Measurements from ENCODE around the gene FPR3.
"Not testable (repeated sequence)": the region's sequence is repeated elsewhere in the genome, so short reads cannot be mapped to it uniquely, and the experiment has no call there.

The FPR3 gene

DNA sequence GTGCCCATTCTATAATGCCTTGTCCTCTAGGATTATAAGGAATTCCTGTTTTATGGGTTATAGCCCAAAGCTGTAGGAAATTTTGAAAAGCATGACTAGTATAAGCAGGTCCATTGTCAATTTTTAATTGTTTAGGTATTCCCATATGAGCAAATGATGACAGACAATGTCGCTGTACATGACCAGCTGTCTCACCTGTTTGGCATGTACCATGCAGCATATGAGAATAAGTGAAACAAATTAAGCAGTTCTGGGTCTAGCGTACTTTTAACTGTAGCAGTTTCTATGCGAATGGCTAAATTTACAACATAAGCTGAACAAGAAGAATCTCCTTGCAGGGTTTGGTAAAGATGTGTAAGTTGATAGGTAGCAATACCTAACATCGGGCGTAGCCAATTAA is 11.6 kb downstream of the FPR3 start:
- DNase-seq (ENCODE audit: low read depth in 1 of 2, low spot score in 1 of 2), result not testable (repeated sequence)

DNA sequence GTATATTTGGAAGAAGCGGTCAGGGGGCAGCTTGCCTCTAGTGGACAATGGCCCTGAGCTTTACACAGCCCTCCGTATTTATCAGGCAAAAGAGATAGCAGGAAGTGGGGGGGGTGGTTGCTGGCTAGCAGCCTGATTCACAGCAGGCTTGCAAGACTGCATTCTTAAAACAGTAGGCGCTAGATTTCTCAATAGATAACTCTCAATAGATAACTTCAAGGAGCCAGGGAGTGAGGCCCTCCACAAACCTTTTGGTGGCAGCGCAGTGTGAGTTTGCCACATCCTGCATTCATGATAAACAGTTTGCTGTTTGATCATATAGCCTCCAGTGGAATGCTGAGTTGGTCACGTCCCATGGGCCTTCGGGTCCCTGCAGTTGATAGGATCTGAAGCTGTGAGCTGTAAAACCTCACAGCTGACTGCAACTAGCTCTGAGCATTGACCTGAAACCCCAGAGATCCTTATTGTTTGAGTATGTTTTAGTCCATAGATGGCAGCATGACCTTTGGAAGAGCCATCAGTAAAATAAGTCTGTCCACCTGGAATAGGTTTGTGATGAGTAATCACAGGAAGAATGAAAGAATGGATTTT is 12.2 kb downstream of the FPR3 start:
- DNase-seq (ENCODE audit: low read depth in 1 of 2, low spot score in 1 of 2), result no peak

DNA sequence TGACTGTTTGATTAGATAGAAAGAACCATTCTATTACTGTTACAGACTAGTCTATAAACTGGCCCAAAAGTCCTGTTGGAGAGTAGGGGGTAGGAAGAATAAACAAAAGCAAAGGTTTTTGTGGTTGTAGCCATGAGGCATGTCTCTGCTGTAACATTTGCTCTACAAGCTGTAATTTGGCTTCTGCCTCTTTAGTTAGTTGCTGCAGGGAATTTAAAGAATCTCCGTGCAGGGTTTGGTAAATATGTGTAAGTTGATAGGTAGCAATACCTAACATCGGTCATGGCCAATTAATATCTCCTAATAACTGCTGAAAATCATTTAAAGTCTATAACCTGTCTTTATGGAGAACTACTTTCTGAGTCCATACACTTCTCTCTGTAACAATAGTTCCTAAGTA is 13.0 kb downstream of the FPR3 start:
- DNase-seq (ENCODE audit: low read depth in 1 of 2, low spot score in 1 of 2), result no peak

DNA sequence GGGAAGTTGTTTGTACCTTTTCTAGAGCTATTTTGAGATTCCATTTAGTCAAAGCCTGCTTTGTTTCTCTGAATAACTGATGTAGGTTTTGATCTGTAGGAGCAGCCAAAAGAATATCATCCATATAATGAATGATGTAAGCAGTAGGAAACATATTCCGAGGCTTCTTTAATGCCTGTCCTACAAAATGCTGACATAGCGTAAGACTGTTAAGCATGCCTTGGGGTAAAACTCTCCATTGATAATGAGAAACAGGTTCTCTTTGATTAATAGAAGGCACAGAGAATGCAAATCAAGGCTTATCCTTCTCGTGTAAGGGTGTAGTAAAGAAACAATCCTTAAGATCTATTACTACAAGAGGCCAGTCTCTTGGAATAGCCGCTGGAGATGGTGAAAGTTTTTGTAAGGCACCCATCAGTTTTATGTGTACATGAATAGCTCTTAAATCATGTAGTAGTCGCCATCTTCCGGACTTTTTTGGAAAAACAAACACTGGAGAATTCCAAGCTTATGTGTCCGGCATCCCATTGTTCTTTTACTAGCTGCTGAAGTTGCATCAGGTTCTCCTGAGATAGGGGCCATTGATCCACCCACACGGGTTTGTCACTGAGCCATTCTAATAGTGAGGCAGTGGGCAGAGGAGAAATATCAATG is 13.5 kb downstream of the FPR3 start:
- DNase-seq (ENCODE audit: low read depth in 1 of 2, low spot score in 1 of 2), result no peak

DNA sequence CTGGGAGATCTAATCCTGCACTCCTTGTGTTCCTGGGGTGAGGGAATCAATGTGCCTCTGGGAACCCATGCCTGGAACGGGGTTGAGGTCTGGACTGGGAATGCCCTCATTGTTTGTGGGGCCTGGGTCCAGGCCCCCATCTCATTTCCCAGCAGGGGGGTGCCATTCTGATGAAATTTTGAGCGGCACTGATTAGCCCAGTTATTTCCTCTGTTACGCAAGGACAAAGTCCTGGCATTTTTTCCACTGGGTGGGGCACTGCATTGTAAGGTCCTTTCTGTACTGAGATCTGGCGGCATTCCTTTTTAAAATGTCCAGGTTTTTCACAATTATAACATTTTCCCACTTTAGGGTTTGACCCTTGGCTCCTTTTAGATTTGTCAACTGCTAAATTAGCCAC is 14.8 kb downstream of the FPR3 start:
- DNase-seq (ENCODE audit: low read depth in 1 of 2, low spot score in 1 of 2), result no peak

DNA sequence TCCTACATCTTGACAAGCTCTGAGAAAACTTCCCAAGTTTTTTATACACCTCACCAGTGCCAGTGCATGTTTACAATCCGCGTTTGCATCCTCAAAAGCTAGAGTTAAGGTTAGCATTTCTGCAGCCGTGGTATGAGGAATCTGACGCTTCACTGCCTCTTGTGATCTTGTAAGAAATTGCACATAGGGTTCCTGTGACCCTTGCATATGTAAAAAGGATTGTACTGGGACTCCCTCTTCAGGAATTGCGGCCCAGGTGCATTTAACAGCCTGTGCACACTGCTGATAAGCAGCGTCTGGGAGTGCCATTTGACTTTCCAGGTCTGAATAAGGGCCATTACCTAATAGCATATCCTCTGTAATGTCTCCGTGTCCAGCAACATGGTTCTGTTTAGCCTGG is 15.3 kb downstream of the FPR3 start:
- no peak for DNase-seq (ENCODE audit: low read depth in 1 of 2, low spot score in 1 of 2)

DNA sequence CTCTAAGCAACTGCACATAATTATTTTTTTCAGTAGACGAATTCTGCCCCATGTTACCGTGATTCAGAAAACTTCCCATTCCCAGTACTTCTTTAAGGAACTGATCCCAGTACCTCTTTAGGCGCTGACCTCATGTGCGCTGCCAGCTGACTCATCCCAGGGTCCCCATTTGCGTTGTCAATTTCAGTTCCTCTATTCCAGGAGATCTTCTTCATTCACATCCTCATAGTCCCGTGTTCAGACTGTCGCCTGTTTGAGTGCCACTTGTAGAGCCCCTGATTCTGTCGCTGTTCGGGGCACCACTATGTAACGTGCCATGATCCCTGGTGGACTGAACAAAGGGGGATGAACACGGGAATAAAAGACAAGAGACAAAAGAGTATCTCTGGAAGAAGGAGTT is 16.4 kb downstream of the FPR3 start:
- no peak for DNase-seq (ENCODE audit: low read depth in 1 of 2, low spot score in 1 of 2)

DNA sequence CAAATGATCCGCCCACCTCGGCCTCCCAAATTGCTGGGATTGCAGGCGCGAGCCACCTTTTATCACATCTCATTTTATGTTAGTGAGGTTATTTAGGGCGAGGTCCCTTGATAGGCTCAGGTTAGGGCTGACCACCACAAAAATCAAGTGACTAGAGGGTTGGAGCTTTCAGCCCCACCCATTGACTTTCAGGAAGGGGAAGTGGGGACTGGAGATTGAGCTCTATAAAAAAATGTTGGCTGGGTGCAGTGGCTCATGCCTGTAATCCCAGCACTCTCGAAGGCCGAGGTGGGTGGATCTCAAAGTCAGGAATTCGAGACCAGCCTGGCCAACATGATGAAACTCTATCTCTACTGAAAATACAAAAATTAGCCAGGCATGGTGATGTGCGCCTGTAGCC is 20.1 kb downstream of the FPR3 start:
- no peak for DNase-seq (ENCODE audit: low read depth in 1 of 2, low spot score in 1 of 2)

DNA sequence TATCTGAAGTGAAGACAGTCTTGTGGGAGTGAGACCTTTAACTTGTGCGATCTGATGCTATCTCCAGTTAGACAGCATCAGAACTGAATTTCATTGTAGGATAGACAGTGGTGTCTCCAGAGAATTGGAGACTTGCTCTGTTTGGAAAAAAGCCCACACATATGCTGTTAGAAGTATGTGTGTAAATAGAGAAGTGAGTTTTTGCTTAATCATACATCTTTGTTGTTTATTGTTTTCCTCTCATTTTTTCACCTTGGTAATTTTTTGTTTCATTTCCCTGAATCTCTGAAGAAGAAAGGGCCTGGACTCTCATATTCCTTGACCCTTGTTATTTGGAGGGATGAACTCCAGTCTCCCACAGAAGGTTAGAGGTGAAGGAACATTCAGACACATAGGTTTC is 21.8 kb downstream of the FPR3 start:
- no peak for DNase-seq (ENCODE audit: low read depth in 1 of 2, low spot score in 1 of 2)

DNA sequence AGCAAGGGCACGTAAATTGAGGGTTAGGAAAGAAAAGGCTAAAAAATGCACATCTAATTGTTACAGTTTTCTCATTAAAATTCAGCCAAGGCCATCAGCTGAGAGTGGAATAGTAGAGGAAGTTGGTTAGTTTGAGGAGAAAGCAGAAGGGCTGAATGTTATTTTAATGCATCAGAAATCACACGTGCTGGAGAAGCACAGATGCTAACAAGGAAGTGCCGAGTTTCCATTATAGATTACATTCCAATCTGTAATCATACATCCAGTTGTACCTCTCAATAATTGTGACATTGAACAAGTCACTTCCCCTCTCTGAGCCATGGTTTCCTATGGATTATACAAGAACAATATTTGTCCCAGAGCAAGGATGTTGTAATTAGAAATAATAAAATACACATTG is 25.1 kb downstream of the FPR3 start:
- no peak for DNase-seq (ENCODE audit: low read depth in 1 of 2, low spot score in 1 of 2)

DNA sequence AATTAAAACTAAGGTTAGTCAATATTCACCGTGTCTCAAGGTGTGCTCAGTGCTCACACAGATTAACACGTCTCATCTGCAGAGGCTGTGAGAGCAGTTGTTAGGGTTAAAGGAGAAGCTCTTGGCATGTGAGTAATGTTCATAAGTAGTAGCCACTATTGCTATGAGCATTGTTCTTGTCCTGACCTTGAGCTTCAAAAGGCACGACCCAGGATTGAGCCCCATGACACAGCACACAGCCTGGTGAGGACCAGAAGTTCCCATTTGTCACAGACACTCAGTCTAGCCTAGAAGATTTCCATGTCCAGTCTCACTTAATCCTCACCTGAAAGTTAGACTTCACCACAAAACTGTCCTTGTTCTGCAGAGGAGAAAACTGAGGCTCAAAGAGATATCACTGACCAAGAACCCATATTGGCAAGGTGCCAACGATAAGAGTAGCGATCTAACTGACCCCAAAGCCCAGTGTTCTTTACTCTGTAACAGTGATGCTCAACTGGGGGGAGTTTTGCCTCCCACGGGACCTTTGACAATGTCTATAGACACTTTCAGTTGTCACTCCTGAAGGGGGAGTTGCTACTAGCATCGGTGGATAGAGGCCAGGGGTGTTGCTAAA is 26.0 kb downstream of the FPR3 start:
- no peak for DNase-seq (ENCODE audit: low read depth in 1 of 2, low spot score in 1 of 2)

DNA sequence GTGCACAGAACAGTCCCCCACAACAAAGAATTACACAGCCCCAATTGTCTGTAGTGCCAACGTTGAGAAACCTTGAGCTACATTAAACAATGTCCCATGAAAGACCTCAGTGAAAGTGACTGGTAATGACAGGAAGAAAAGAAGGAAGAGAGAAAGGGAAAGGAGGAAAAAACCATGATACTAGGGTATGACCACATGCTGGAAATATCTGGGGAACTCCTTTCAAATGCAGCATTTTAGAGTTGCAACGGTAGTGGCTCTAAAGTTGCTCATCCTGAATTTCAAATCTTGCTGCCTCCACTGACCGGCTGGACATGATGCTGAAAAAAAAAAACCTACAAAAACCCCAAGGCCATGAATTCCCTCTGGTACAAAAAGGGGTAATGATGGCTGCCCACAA is 26.5 kb downstream of the FPR3 start:
- no peak for DNase-seq (ENCODE audit: low read depth in 1 of 2, low spot score in 1 of 2)

DNA sequence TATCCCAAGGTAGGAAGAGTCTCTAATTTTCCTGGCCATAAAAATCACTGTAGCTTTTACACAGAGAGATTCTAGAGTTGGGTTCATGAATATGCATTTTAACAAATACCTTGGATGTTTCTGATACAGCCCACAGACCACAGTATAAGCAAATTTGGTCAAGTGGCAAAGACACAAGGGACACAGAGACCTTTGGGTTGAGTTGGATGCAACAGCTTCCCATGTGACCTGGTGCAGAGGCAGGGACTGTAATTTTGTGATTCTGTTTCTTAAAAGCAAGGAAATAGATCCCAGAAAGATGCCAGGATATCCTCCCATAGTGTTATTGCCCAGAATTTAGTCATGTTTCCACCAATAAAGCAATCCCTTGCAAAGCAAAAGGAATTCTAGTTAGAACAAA is 27.0 kb downstream of the FPR3 start:
- no peak for DNase-seq (ENCODE audit: low read depth in 1 of 2, low spot score in 1 of 2)

DNA sequence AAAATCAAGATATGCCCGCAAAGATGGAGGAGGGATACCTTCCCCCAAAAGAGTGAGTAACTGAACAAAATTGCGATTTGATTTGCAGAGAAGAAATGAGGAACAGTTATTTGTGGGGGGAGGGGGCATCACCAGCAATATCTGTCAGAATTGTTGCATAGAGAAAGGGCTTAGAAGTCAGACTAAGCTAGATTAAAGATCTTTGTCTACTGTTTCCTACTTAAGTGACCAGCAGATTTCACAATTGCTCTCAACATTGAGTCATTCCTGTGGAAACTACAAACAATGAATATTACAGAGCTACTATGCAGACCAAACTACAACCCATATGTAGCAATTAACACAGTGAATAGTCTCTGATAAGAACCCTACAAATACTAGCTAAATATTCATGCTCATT is 27.4 kb downstream of the FPR3 start:
- DNase-seq (ENCODE audit: low read depth in 1 of 2, low spot score in 1 of 2), result no peak

DNA sequence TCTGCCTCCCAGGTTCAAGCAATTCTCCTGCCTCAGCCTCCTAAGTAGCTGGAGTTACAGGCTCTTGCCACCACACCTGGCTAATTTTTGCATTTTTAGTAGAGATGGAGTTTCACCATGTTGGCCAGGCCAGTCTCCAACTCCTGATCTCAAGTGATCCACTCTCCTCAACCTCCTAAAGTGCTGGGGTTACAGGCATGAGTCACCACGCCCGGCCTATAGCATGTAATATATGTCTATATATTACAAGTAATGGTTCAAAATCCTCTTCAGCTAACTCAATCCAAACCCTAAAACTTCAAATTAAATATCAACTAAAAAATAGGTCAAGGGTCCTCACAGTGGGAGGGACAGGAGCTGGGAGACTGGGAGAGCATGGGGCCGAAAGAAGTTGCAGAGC is 28.0 kb downstream of the FPR3 start:
- no peak for DNase-seq (ENCODE audit: low read depth in 1 of 2, low spot score in 1 of 2)

DNA sequence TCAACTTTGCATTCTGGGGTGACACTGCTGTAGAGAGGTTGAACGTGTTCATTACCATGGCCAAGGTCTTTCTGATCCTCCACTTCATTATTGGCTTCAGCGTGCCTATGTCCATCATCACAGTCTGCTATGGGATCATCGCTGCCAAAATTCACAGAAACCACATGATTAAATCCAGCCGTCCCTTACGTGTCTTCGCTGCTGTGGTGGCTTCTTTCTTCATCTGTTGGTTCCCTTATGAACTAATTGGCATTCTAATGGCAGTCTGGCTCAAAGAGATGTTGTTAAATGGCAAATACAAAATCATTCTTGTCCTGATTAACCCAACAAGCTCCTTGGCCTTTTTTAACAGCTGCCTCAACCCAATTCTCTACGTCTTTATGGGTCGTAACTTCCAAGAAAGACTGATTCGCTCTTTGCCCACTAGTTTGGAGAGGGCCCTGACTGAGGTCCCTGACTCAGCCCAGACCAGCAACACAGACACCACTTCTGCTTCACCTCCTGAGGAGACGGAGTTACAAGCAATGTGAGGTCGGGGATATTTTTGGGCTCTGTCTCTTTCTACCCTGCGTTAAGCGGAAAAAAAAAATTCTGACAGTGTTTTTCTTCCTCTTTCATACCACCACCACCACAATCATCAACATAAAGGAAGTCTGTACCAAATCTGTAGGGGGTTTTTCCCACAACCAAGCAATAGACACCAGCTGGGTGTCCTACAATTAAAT is 29.5 kb downstream of the FPR3 start:
- no peak for DNase-seq (ENCODE audit: low read depth in 1 of 2, low spot score in 1 of 2)

DNA sequence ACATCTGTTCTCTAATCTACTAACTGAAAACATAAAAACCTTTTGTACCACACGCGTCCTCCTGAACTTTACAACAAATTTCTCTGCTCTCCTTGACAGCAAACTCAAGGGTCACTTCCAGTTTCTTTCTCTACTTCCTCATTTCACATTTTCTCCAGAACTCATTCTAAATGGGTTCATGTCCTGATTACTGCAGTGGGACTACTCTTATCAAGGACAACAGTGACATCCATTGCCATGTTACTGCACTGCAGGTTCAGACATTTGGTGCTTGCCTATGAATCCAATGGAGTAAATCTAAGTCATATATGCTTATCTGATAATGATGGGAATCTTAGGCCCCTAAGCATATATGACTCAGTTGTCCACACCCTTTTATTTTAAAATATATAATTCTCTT is 35.3 kb downstream of the FPR3 start:
- no peak for DNase-seq (ENCODE audit: low read depth in 1 of 2, low spot score in 1 of 2)

DNA sequence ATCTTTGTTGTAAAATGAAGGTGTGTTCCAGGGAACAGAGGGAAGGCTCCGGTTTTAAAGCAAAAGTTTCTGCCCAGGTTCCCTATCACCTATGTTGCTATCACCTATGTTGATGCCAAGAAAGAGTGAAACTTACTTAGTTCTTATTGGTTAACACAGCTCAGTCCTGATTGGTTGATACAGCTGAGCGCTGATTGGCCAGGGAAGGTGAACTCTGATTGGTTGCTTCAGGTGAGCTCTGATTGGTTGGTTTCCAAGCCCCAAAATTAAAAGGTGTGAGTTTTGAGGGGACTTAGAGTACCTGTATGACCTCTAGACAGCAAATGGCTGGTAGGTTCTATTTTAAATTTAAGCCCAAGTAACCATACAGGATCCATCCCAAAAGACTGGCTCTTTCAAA is 42.2 kb downstream of the FPR3 start:
- DNase-seq (ENCODE audit: low read depth in 1 of 2, low spot score in 1 of 2), result no peak

DNA sequence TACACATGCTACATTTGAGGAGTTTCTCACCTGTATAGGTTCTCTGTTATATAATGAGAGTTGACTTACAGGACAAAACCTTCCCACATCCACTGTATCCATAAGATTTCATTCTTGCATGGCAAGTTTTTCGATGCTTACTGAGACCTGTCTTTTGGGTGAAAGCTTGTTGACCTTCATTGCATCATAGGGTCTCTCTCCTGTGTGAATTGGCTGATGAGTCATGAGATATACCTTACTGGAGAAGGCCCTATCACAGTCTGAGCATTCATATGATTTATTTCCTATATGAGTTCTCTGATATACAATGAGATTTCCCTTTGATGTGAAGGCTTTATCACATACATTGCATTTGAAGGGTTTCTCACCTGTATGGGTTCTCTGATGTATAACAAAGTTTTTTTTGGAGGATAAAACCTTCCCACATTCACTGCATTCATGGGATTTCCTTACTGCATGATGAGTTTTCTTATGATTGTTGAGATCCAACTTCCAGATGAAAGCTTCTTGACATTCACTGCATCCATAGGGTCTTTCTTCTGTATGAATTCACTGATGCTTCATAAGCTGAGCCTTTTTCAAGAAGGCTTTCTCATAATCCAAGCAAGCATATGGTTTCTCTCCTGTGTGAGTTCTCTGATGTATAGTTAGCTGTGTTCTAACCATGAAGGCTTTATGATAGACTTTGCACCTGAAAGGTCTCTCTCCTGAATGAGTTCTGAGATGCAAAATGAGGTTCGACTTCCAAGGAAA is 67.1 kb downstream of the FPR3 start:
- no peak for DNase-seq (ENCODE audit: low read depth in 1 of 2, low spot score in 1 of 2)

DNA sequence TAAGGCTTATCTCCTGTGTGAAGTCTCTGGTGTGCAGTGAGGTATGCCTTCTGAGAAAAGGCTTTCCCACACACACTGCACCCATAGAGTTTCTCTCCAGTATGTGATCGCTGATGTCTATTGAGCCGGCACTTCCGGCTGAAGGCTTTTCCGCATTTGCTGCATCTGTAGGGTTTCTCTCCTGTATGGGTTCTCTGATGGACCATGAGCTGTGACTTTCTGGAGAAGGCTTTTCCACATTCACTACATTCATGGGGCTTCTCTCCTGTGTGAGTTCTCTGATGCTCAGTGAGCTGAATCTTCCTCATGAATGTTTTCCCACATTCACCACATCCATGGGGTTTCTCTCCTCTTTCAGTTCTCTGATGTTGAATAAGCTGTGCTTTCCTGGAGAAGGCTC is 78.1 kb downstream of the FPR3 start:
- no peak for DNase-seq (ENCODE audit: low read depth in 1 of 2, low spot score in 1 of 2)
